Stomach (tissue), 4 donors: ENCODE data around the gene TROAP.

Source experiments
- CTCF ChIP-seq, 7 experiments: fragments of 450-650 bp in 4 of 7; fragments of 200-600 bp in 3 of 7; sonication (generic) in 3 of 7; IDR thresholded peaks; one replicate each; pipeline ENCODE4 v1.5.1; 2016 to 2019; ENCODE audit warnings: antibody characterized with exemption in 7 of 7, control low read depth in 2 of 7, mild to moderate bottlenecking in 1 of 7
- EP300 ChIP-seq: sonication (generic); formaldehyde crosslinking; IDR thresholded peaks from one replicate; pipeline ENCODE4 v1.6.1; 2017; ENCODE audit warnings: antibody characterized with exemption
- POLR2A ChIP-seq, 4 donors: fragments of 450-650 bp; IDR thresholded peaks; one replicate each; pipeline ENCODE4 v1.6.1; 2016; ENCODE audit warnings: antibody characterized with exemption in 4 of 4, control low read depth in 2 of 4, mild to moderate bottlenecking in 1 of 4, moderate library complexity in 1 of 4

- TF ChIP-seq CTCF (IDR thresholded peaks at IDR 0.05) (no peak), EP300 (no peak), POLR2A (IDR thresholded peaks at IDR 0.05) (no peak)
Observed at GRCh38 chr12:49327368-49327767, 4.3 kb downstream of the TROAP start.
